ENCODE measurements around the gene TTC32. TPM values are rescaled to one million over a fixed set of nuclear protein-coding genes. Genes with fewer than 3 reads are reported as not detected.
A peak's percentile ranks its signal among the peaks of the same experiment; 100 is the strongest.

Gene TTC32
- total and polyA plus RNA-seq, 3 experiments from 2014 or later: 14.1 to 24.2 (median 15.7) TPM

GRCh38 chr2:19860022-19860421 is 41.8 kb downstream of the TTC32 start:
- H3K4me1 Mint-ChIP-seq: peaks cover 1 to 8% (median 7%) of the 10 kb centered on the region in 3 donors
- POLR2A ChIA-PET: no interaction called here
- peaks cover 4 to 25% of the 10 kb centered on the region in 2 donors for H3K27me3 Mint-ChIP-seq
- Histone ChIP-seq H3K9me3 (ENCODE audit: low read length) (no peaks in the 10 kb centered on the region), H3K4me1 (ENCODE audit: insufficient read depth, low read length) (peaks cover 5% of the 10 kb centered on the region), H3K36me3 (ENCODE audit: insufficient read depth, low read length) (no peaks in the 10 kb centered on the region), H3K27me3 (ENCODE audit: insufficient read depth, low read length, poor library complexity, severe bottlenecking) (no peaks in the 10 kb centered on the region), H3K27ac (ENCODE audit: low read depth, low read length) (no peak overlapping the region), H3K4me3 (ENCODE audit: low read length) (no peak overlapping the region)
- DNase-seq: no peak
- CTCF ChIA-PET: no interaction called here
- H3K9me3 Mint-ChIP-seq: no peaks in the 10 kb centered on the region
- no peaks in the 10 kb centered on the region for H3K36me3 Mint-ChIP-seq
- H3K27ac Mint-ChIP-seq: no peak overlapping the region
- H3K4me3 Mint-ChIP-seq: no peak overlapping the region

- no peaks in the 10 kb centered on the region for H3K36me3 ChIP-seq (ENCODE audit: insufficient read depth, low read length)
- Mint-ChIP-seq H3K4me3 (no peak overlapping the region), H3K4me1 (peaks cover 1 to 8% (median 7%) of the 10 kb centered on the region in 3 donors), H3K9me3 (no peaks in the 10 kb centered on the region), H3K36me3 (no peaks in the 10 kb centered on the region), H3K27me3 (peaks cover 4 to 25% of the 10 kb centered on the region in 2 donors), H3K27ac (no peak overlapping the region)
- H3K9me3 ChIP-seq (ENCODE audit: low read length): no peaks in the 10 kb centered on the region
- ChIA-PET CTCF (interaction anchor here (1.0 kb wide), 1 partner anchor 1339 kb away, joined by 4 read pairs; no protein-coding TSS in a partner anchor), POLR2A (no interaction called here)
- no peak overlapping the region for H3K27ac ChIP-seq (ENCODE audit: low read depth, low read length)
- no peak overlapping the region for H3K4me3 ChIP-seq (ENCODE audit: low read length)
- no peaks in the 10 kb centered on the region for H3K27me3 ChIP-seq (ENCODE audit: insufficient read depth, low read length, poor library complexity, severe bottlenecking)
- DNase-seq: no peak
- H3K4me1 ChIP-seq (ENCODE audit: insufficient read depth, low read length): peaks cover 5% of the 10 kb centered on the region
Measured at GRCh38 chr2:19859565-19859964, 42.2 kb downstream of the TTC32 start.

- peaks cover under 1 to 2% (median under 1%) of the 10 kb centered on the region in 3 donors for H3K4me1 Mint-ChIP-seq
- Histone ChIP-seq H3K9me3 (ENCODE audit: low read length) (no peaks in the 10 kb centered on the region), H3K36me3 (ENCODE audit: insufficient read depth, low read length) (no peaks in the 10 kb centered on the region), H3K4me3 (ENCODE audit: low read length) (no peak overlapping the region), H3K27ac (ENCODE audit: low read depth, low read length) (no peak overlapping the region), H3K27me3 (ENCODE audit: insufficient read depth, low read length, poor library complexity, severe bottlenecking) (no peaks in the 10 kb centered on the region), H3K4me1 (ENCODE audit: insufficient read depth, low read length) (no peaks in the 10 kb centered on the region)
- no peaks in the 10 kb centered on the region for H3K36me3 Mint-ChIP-seq
- no peak overlapping the region for H3K4me3 Mint-ChIP-seq
- ChIA-PET CTCF (no interaction called here), POLR2A (no interaction called here)
- H3K27ac Mint-ChIP-seq: no peak overlapping the region
- DNase-seq: no peak
- no peaks in the 10 kb centered on the region for H3K9me3 Mint-ChIP-seq
- peaks cover 4 to 25% of the 10 kb centered on the region in 2 donors for H3K27me3 Mint-ChIP-seq
Measured at GRCh38 chr2:19857806-19858205, 44.0 kb downstream of the TTC32 start.

GRCh38 chr2:19857100-19857499 is 44.7 kb downstream of the TTC32 start:
- no peaks in the 10 kb centered on the region for H3K36me3 Mint-ChIP-seq
- POLR2A ChIA-PET: no interaction called here
- no peak for DNase-seq

GRCh38 chr2:19855542-19856431 is 46.0 kb downstream of the TTC32 start:
- H3K9me3 ChIP-seq (ENCODE audit: low read length): no peaks in the 10 kb centered on the region
- H3K27ac Mint-ChIP-seq: no peak overlapping the region
- H3K36me3 ChIP-seq (ENCODE audit: insufficient read depth, low read length): no peaks in the 10 kb centered on the region
- H3K27ac ChIP-seq (ENCODE audit: low read depth, low read length): no peak overlapping the region
- no peak overlapping the region for H3K4me3 ChIP-seq (ENCODE audit: low read length)
- H3K36me3 Mint-ChIP-seq: no peaks in the 10 kb centered on the region
- H3K27me3 ChIP-seq (ENCODE audit: insufficient read depth, low read length, poor library complexity, severe bottlenecking): no peaks in the 10 kb centered on the region
- peak overlapping the region in 1 of 7 donors; percentile 34 for H3K4me3 Mint-ChIP-seq
- no peak for DNase-seq
- no peaks in the 10 kb centered on the region for H3K4me1 ChIP-seq (ENCODE audit: insufficient read depth, low read length)
- H3K27me3 Mint-ChIP-seq: peaks cover 4 to 21% of the 10 kb centered on the region in 2 donors
- no peaks in the 10 kb centered on the region for H3K9me3 Mint-ChIP-seq
- ChIA-PET CTCF (interaction anchor here (1.0 to 1.4 kb wide), 2 partner anchors 1335 to 1468 kb away, joined by 3 read pairs; no protein-coding TSS in a partner anchor), POLR2A (no interaction called here)
- no peaks in the 10 kb centered on the region for H3K4me1 Mint-ChIP-seq

More at GRCh38 chr2:19857100-19857499, 44.7 kb downstream of the TTC32 start:
- H3K27me3 Mint-ChIP-seq: peaks cover 4 to 24% of the 10 kb centered on the region in 2 donors
- H3K27me3 ChIP-seq (ENCODE audit: insufficient read depth, low read length, poor library complexity, severe bottlenecking): no peaks in the 10 kb centered on the region
- no peaks in the 10 kb centered on the region for H3K9me3 Mint-ChIP-seq
- CTCF ChIA-PET: no interaction called here
- H3K4me1 ChIP-seq (ENCODE audit: insufficient read depth, low read length): no peaks in the 10 kb centered on the region
- no peak overlapping the region for H3K27ac Mint-ChIP-seq
- H3K4me1 Mint-ChIP-seq: no peaks in the 10 kb centered on the region
- no peak overlapping the region for H3K4me3 ChIP-seq (ENCODE audit: low read length)
- H3K36me3 ChIP-seq (ENCODE audit: insufficient read depth, low read length): no peaks in the 10 kb centered on the region
- H3K9me3 ChIP-seq (ENCODE audit: low read length): no peaks in the 10 kb centered on the region
- no peak overlapping the region for H3K27ac ChIP-seq (ENCODE audit: low read depth, low read length)
- H3K4me3 Mint-ChIP-seq: no peak overlapping the region

- DNase-seq: no peak
- Histone ChIP-seq H3K4me3 (ENCODE audit: low read length) (no peak overlapping the region), H3K4me1 (ENCODE audit: insufficient read depth, low read length) (no peaks in the 10 kb centered on the region), H3K9me3 (ENCODE audit: low read length) (no peaks in the 10 kb centered on the region), H3K36me3 (ENCODE audit: insufficient read depth, low read length) (no peaks in the 10 kb centered on the region), H3K27me3 (ENCODE audit: insufficient read depth, low read length, poor library complexity, severe bottlenecking) (no peaks in the 10 kb centered on the region), H3K27ac (ENCODE audit: low read depth, low read length) (no peak overlapping the region)
- ChIA-PET CTCF (interaction anchor here (1.0 to 1.4 kb wide), 2 partner anchors 1334 to 1467 kb away, joined by 3 read pairs; no protein-coding TSS in a partner anchor), POLR2A (no interaction called here)
- Mint-ChIP-seq H3K27me3 (peaks cover 4 to 22% of the 10 kb centered on the region in 2 donors), H3K36me3 (no peaks in the 10 kb centered on the region), H3K4me1 (no peaks in the 10 kb centered on the region), H3K9me3 (no peaks in the 10 kb centered on the region), H3K27ac (no peak overlapping the region), H3K4me3 (no peak overlapping the region)
Measured at GRCh38 chr2:19854596-19855541, 46.9 kb downstream of the TTC32 start.

GRCh38 chr2:19851116-19851695 is 50.6 kb downstream of the TTC32 start:
- Histone ChIP-seq H3K27me3 (ENCODE audit: insufficient read depth, low read length, poor library complexity, severe bottlenecking) (no peaks in the 10 kb centered on the region), H3K4me3 (ENCODE audit: low read length) (no peak overlapping the region), H3K9me3 (ENCODE audit: low read length) (no peaks in the 10 kb centered on the region), H3K36me3 (ENCODE audit: insufficient read depth, low read length) (no peaks in the 10 kb centered on the region), H3K4me1 (ENCODE audit: insufficient read depth, low read length) (no peaks in the 10 kb centered on the region), H3K27ac (ENCODE audit: low read depth, low read length) (no peak overlapping the region)
- H3K27me3 Mint-ChIP-seq: peaks cover 5 to 15% of the 10 kb centered on the region in 2 donors
- H3K4me1 Mint-ChIP-seq: no peaks in the 10 kb centered on the region
- H3K36me3 Mint-ChIP-seq: no peaks in the 10 kb centered on the region
- no peak for DNase-seq
- peaks cover 0 to 3% (median 0%) of the 10 kb centered on the region in 5 donors for H3K9me3 Mint-ChIP-seq
- POLR2A ChIA-PET: no interaction called here
- CTCF ChIA-PET: no interaction called here
- H3K27ac Mint-ChIP-seq: no peak overlapping the region
- no peak overlapping the region for H3K4me3 Mint-ChIP-seq

Measured in CD8-positive, alpha-beta memory T cell (primary cell).